K562 (cell line): ENCODE measurements around the gene NPR2.

Source experiments
- SETDB1 ChIP-seq: IDR thresholded peaks from one replicate; pipeline ENCODE4 v1.6.1; 2012; ENCODE audit warnings: low read length, control low read depth, inconsistent platforms
- YY1 ChIP-seq, 3 experiments: IDR thresholded peaks; 2 replicates each; pipeline ENCODE4 v1.6.1; 2011; ENCODE audit warnings: low read length in 2 of 3, mild to moderate bottlenecking in 2 of 3, moderate library complexity in 2 of 3, borderline replicate concordance in 1 of 3, control low read depth in 1 of 3, low read depth in 1 of 3; ENCODE audit not compliant: insufficient read depth in 3 of 3, insufficient replicate concordance in 2 of 3, control insufficient read depth in 1 of 3, insufficient read length in 1 of 3; ENCODE audit errors: extremely low read depth in 1 of 3

DNA sequence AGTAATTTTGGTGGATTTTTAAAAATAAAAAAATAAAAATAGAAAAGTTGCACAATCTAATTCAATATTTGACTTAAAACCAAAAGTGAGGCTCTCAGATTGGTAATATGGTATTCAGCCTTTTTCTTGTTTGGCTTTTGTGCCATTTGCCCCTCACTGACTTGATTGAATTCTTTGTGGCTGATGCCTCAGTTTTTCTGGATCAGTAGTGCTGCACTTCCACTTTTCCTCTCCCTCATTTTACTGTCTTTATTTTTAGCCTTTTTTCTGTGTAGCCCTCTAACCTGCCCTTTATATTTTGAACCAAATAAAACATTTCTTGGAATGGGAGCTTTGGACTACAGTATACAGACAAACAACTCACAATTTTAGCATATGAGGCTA is 33.5 kb upstream of the NPR2 start:
- TF ChIP-seq YY1 (IDR thresholded peaks at IDR 0.05; ENCODE audit: borderline replicate concordance in 1 of 3, control insufficient read depth in 1 of 3, extremely low read depth in 1 of 3, insufficient read depth in 3 of 3, insufficient read length in 1 of 3, insufficient replicate concordance in 2 of 3, low read depth in 1 of 3, low read length in 2 of 3) (no peak), SETDB1 (no peak)
